Measurements from ENCODE around the gene RYK. TPM values are rescaled to one million over a fixed set of nuclear protein-coding genes. Genes with fewer than 3 reads are reported as not detected.

The RYK gene
- total RNA-seq, 1 experiment from 2014 or later: 60.6 TPM

DNA sequence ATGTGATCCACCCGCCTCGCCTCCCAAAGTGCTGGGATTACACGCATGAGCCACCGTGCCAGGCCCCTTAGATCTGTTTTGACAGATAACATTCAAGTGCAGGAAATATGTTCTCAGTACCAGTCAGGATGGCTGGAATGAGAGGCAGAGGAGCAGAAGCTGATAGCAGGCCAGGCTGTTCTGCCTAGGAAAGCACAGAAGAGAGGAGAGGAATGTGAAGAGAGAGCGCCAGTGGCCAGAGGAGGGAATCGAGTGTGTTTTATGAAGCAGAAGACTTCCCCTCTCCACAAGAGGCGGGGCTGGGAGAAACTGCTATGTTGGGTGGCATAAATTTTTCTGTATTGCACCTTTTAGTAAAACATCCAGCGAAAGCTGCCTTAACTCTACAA, 32.0 kb upstream of the RYK start:
- Mint-ChIP-seq H3K4me3 (no peak overlapping the region), H3K4me1 (peaks cover 3 to 4% of the 10 kb centered on the region in 2 experiments; a peak in 1 of 4 replicates), H3K27ac (no peak overlapping the region), H3K36me3 (ENCODE audit: insufficient read depth in 1 of 3, low read depth in 3 of 3) (no peaks in the 10 kb centered on the region), H3K27me3 (ENCODE audit: low read depth) (peaks cover 4% of the 10 kb centered on the region; the same call in 1 of the 2 replicates), H3K9me3 (no peaks in the 10 kb centered on the region)
- Histone ChIP-seq H2BK120ac (ENCODE audit: low read depth, low read length, poor library complexity, severe bottlenecking) (no peak overlapping the region), H3K27me3 (ENCODE audit: insufficient read depth, low read length) (no peaks in the 10 kb centered on the region), H3K4me2 (ENCODE audit: insufficient read depth, insufficient read length, low read length) (no peak overlapping the region), H3T11ph (ENCODE audit: low read length) (no peak overlapping the region), H3K9ac (ENCODE audit: extremely low read depth, insufficient read length, low read length) (no peak overlapping the region), H3K79me2 (ENCODE audit: insufficient read depth, low read length) (no peaks in the 10 kb centered on the region), H3K56ac (ENCODE audit: insufficient read length, low read depth, low read length) (no peak overlapping the region), H3K4me1 (ENCODE audit: insufficient read depth, low read length) (peaks cover 2% of the 10 kb centered on the region; the same call in 1 of the 2 replicates), H3K79me1 (ENCODE audit: insufficient read depth, low read depth, low read length, poor library complexity, severe bottlenecking) (no peaks in the 10 kb centered on the region), H3K9me3 (ENCODE audit: control insufficient read depth, low read depth, low read length) (no peaks in the 10 kb centered on the region), H4K8ac (replicated peaks; ENCODE audit: insufficient read length, low read depth, low read length) (no peak overlapping the region), H3K23me2 (ENCODE audit: insufficient read length, low read depth, low read length, poor library complexity, severe bottlenecking) (no peaks in the 10 kb centered on the region), H4K91ac (ENCODE audit: insufficient read length, low read depth, low read length) (no peak overlapping the region), H3K23ac (ENCODE audit: insufficient read length, low read depth, low read length) (no peak overlapping the region), H2BK12ac (ENCODE audit: insufficient read length, low read depth, low read length) (no peak overlapping the region), H3K14ac (ENCODE audit: insufficient read depth, low read length) (no peak overlapping the region), H3K18ac (ENCODE audit: insufficient read length, low read depth, low read length) (no peak overlapping the region), H4K5ac (ENCODE audit: insufficient read length, low read depth, low read length) (no peak overlapping the region), H3K4ac (ENCODE audit: low read depth, low read length) (no peak overlapping the region), H2AK5ac (ENCODE audit: insufficient read length, low read length) (no peak overlapping the region), H3K27ac (ENCODE audit: insufficient read length, low read depth, low read length) (no peak overlapping the region), H2BK5ac (ENCODE audit: insufficient read length, low read length) (no peak overlapping the region), H2BK15ac (ENCODE audit: low read depth, low read length) (no peak overlapping the region), H2AFZ (ENCODE audit: low read length) (no peak overlapping the region), H2BK20ac (ENCODE audit: low read depth, low read length, poor library complexity, severe bottlenecking) (no peak overlapping the region), H4K20me1 (ENCODE audit: control insufficient read depth, insufficient read depth, insufficient read length) (no peaks in the 10 kb centered on the region)
- DNase-seq: no peak
- TF ChIP-seq, protein P1, sequence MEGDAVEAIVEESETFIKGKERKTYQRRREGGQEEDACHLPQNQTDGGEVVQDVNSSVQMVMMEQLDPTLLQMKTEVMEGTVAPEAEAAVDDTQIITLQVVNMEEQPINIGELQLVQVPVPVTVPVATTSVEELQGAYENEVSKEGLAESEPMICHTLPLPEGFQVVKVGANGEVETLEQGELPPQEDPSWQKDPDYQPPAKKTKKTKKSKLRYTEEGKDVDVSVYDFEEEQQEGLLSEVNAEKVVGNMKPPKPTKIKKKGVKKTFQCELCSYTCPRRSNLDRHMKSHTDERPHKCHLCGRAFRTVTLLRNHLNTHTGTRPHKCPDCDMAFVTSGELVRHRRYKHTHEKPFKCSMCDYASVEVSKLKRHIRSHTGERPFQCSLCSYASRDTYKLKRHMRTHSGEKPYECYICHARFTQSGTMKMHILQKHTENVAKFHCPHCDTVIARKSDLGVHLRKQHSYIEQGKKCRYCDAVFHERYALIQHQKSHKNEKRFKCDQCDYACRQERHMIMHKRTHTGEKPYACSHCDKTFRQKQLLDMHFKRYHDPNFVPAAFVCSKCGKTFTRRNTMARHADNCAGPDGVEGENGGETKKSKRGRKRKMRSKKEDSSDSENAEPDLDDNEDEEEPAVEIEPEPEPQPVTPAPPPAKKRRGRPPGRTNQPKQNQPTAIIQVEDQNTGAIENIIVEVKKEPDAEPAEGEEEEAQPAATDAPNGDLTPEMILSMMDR (conservative IDR thresholded peaks at IDR 0.05): no peak
- WGBS (ENCODE audit: extremely low coverage, insufficient read length, low lambda C conversion rate): no CpG with 5 or more reads among the region's 8 CpGs
